ENCODE measurements around the gene WNK1.
A peak's percentile ranks its signal among the peaks of the same experiment; 100 is the strongest.

The WNK1 gene

DNA sequence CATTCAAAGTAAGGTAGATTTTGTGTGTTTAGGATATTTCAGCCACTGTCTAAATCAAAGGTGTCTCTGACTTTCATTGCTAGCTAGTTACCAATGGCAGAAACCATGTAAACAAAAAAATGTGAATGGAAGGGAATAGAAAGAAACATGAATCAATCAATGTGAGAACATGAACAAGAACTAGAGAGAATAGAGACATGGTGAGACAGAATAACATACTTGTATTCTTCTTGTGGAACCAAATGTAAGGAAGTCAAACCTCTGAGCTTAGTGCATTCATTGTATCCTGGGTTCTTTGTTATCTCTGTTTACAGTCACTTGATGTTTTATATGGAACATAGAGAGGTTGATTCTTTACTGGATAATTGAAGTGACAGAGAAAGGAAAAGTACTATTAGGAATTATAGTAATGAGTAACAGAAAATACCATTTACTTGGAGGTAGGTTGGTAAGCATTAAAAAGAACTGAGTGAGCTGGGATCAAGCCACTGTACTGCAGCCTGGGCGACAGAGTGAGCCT is 2.6 kb upstream of the WNK1 start:
- no peak for DNase-seq (ENCODE audit: low read depth)
- no peak overlapping the region for H3K4me3 ChIP-seq (ENCODE audit: low read length)
- TF ChIP-seq, protein P1, sequence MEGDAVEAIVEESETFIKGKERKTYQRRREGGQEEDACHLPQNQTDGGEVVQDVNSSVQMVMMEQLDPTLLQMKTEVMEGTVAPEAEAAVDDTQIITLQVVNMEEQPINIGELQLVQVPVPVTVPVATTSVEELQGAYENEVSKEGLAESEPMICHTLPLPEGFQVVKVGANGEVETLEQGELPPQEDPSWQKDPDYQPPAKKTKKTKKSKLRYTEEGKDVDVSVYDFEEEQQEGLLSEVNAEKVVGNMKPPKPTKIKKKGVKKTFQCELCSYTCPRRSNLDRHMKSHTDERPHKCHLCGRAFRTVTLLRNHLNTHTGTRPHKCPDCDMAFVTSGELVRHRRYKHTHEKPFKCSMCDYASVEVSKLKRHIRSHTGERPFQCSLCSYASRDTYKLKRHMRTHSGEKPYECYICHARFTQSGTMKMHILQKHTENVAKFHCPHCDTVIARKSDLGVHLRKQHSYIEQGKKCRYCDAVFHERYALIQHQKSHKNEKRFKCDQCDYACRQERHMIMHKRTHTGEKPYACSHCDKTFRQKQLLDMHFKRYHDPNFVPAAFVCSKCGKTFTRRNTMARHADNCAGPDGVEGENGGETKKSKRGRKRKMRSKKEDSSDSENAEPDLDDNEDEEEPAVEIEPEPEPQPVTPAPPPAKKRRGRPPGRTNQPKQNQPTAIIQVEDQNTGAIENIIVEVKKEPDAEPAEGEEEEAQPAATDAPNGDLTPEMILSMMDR (conservative IDR thresholded peaks at IDR 0.05; ENCODE audit: low read length): no peak

DNA sequence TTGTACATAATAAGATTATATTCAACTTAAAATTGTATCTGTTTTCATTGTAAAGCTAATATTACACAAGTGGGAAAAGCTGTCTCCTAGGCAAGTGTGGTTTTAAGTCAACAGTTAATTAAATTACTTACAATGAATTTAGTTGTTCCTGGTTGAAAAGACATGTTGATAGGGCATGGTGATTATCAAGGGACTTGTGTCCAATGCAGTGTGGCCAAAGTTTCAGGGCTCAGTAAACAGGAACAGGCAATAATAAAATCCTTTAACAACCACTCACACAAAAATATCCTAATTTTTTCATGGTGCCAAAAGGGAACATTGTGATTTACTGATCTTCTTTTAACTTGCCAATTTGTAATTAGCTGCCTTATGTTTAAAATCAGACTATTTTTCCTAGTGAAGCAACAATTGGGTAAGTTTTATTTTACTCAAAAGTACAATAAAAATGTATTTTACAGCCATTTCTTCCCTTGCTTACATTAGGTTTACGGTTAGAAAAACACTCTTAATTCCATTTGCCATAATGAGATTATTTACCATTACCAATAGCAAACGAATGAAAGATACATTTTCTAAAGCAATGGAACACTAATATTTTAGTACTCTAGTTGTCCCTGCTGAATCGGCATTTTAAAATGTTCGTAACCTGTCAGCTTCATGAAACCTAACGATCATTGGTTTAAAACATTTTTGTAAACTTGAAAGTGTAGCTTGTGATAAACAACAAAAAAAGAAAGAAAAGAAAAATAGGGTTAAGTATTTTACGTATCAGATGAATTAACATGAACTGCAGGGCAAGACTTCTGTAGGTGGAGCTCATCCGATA is 1.8 kb upstream of the WNK1 start:
- no peak for DNase-seq (ENCODE audit: low read depth)
- peak overlapping the region; percentile 67 for H3K4me3 ChIP-seq (ENCODE audit: low read length)
- TF ChIP-seq, protein P1 (conservative IDR thresholded peaks at IDR 0.05; ENCODE audit: low read length): no peak

DNA sequence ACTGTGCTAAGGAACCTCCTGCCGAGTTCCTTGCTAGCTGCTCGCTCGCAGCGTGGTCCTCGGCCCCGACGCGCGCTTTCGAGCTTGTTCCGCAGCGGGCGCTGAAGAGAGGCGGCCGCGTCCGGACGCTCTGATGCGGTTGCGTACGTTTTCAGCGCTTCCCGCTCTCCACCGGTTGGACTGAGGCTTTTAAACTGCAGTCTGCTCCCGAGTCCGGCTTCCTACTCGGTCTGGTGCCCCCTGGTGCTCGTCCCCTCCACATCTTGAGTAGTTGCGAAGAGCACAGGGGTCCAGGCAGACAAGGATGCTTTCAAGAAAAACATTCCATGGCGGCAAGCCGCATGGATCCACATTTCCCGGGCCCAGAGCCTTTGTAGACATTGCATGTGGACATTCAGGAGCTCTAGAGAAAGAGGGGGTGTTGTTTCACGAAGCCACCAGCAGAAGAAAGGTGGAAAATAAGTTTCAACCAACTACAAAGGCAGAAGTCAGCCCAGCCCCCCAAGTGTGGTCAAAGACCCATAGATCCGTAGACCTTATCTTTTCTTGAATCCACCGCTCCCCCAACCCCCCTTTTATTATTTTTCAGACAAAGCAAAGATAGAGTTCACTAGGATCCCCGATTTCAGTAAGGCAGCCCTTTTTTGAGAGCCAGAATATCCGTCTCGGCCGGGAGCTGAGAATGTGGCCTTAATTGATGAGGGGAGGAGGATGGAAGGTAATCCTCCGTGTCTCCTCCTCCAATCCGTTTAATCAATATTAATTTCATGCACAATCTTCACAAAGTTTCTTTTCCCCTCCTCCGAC is 984 bp upstream of the WNK1 start:
- TF ChIP-seq, protein P1 (conservative IDR thresholded peaks at IDR 0.05; ENCODE audit: low read length): peak; percentile 73
- DNase-seq (ENCODE audit: low read depth): peak; percentile 94
- peak overlapping the region; percentile 67 for H3K4me3 ChIP-seq (ENCODE audit: low read length)

DNA sequence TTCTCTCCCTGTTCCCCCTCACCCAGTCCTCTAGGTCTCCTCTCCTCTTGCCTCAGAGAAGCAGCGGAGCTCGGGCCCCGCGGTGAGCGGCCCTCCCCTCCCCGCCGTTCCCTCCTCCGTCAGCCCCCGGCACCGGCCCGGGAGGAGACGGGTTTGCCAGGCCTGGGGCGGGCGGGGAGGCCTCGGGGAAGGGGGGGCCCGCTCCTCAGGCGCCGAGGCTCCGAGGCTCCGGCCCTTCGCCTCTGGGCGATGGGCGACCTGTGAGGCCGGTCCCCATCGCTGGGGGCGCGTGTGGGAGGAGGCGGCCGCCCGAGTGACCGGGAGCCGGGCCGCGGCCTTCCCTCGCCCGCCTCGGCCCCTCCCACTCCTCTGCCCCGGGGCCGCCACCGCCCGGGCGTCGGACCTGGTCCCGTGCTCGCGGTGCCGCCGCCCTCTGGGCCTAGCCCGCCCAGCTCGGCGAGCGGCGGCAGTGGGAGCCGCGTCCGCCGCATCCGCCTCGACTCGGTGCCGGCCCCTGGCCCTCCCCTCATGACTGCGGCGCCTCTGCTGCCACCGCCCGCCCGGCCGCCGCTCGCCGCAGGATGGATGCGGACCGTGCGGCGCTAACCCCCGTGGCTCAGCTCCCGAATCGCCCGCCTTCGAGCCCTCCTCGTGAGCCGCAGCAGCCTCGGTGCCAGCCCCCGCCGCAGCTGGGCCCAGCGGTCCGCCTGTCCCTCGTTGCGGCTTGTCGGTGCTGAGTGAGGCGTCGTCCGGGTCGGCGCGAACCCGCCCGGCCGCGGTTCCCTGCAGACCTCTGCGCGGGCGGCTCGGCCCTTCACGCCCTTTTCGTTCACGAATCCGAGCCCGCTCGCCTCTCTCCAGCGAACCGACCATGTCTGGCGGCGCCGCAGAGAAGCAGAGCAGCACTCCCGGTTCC is 574 bp downstream of the WNK1 start:
- DNase-seq (ENCODE audit: low read depth): peak; percentile 53
- TF ChIP-seq, protein P1 (conservative IDR thresholded peaks at IDR 0.05; ENCODE audit: low read length): no peak

DNA sequence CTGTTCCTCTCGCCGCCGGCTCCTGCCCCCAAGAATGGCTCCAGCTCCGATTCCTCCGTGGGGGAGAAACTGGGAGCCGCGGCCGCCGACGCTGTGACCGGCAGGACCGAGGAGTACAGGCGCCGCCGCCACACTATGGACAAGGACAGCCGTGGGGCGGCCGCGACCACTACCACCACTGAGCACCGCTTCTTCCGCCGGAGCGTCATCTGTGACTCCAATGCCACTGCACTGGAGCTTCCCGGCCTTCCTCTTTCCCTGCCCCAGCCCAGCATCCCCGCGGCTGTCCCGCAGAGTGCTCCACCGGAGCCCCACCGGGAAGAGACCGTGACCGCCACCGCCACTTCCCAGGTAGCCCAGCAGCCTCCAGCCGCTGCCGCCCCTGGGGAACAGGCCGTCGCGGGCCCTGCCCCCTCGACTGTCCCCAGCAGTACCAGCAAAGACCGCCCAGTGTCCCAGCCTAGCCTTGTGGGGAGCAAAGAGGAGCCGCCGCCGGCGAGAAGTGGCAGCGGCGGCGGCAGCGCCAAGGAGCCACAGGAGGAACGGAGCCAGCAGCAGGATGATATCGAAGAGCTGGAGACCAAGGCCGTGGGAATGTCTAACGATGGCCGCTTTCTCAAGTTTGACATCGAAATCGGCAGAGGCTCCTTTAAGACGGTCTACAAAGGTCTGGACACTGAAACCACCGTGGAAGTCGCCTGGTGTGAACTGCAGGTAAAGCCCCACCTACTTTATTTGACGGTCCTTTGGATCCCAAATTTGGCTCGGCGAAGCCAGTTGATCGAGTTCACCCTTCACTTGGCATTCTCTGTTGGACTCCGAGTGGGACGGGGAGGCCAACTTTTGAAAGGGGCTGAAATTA is 1.5 kb downstream of the WNK1 start:
- no peak for DNase-seq (ENCODE audit: low read depth)
- TF ChIP-seq, protein P1 (conservative IDR thresholded peaks at IDR 0.05; ENCODE audit: low read length): 0 out of 2 replicates have a peak, but pooled peaks have one; percentile 10
- peak overlapping the region; percentile 88 for H3K4me3 ChIP-seq (ENCODE audit: low read length)

More for the DNA sequence above, 574 bp downstream of the WNK1 start:
- peak overlapping the region; percentile 88 for H3K4me3 ChIP-seq (ENCODE audit: low read length)

DNA sequence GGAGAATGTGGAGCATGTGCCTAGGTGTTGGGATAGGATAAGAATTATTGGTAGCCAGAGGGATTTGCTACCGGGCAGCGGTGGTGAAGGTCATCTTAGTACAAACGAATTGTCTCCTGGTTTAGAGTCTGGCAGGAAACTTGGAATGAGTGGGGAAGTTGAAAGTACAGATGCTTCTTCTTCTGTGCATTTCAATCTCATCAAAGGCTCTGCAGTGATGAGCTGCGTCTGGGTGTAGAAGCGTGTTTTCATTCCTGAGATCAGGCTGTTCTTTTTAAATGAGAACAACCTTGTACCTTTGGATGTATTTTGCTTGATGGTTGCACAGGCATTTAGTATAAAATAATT is 2.1 kb downstream of the WNK1 start:
- DNase-seq (ENCODE audit: low read depth): no peak
- peak overlapping the region; percentile 88 for H3K4me3 ChIP-seq (ENCODE audit: low read length)
- TF ChIP-seq, protein P1 (conservative IDR thresholded peaks at IDR 0.05; ENCODE audit: low read length): no peak

All from AG10803 (cell line).